Endothelial cell of umbilical vein (primary cell): ENCODE results near the gene PNLIPRP1.

Source experiments
- POLR2A ChIP-seq: IDR thresholded peaks from 2 replicates; pipeline ENCODE4 v1.6.1; 2012; ENCODE audit warnings: low read depth, mild to moderate bottlenecking, control low read depth, low read length
- POLR2AphosphoS5 ChIP-seq: IDR thresholded peaks from 2 replicates; pipeline ENCODE4 v1.6.1; 2012; ENCODE audit warnings: low read depth, mild to moderate bottlenecking, control low read depth, low read length, moderate library complexity; ENCODE audit not compliant: insufficient read depth
- TF ChIP-seq, protein P1 (sequence below), 2 donors: IDR thresholded peaks; 1 replicate in 1 of 2; 2 replicates in 1 of 2; pipeline ENCODE4 v1.5.1; 2011; ENCODE audit warnings: low read length in 2 of 2, mild to moderate bottlenecking in 2 of 2, moderate library complexity in 2 of 2, control low read depth in 1 of 2, inconsistent platforms in 1 of 2, low read depth in 1 of 2; ENCODE audit not compliant: insufficient read depth in 1 of 2; ENCODE audit errors: extremely low read depth in 1 of 2

DNA sequence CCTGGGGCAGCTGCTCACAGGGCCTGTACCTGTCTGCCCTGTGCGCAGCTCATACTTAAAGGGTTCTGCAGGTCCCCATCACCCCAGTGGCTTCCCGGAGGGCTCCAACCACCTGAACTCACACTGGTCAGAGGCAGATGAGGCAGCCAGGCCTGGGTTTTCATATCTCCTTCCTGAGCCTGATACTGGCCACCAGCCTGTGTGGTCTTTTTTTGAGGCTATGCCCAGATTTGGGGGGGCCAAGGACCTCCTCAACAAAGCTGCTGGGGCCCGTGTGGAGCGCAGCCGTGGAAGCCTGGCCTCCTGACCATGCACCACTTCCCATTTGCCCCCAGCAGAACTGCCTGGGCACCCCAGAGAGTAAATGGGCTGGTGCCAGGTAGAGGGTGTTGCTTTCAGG lies 55.7 kb downstream of the PNLIPRP1 start:
- no peak for TF ChIP-seq POLR2A
- TF ChIP-seq, protein P1, sequence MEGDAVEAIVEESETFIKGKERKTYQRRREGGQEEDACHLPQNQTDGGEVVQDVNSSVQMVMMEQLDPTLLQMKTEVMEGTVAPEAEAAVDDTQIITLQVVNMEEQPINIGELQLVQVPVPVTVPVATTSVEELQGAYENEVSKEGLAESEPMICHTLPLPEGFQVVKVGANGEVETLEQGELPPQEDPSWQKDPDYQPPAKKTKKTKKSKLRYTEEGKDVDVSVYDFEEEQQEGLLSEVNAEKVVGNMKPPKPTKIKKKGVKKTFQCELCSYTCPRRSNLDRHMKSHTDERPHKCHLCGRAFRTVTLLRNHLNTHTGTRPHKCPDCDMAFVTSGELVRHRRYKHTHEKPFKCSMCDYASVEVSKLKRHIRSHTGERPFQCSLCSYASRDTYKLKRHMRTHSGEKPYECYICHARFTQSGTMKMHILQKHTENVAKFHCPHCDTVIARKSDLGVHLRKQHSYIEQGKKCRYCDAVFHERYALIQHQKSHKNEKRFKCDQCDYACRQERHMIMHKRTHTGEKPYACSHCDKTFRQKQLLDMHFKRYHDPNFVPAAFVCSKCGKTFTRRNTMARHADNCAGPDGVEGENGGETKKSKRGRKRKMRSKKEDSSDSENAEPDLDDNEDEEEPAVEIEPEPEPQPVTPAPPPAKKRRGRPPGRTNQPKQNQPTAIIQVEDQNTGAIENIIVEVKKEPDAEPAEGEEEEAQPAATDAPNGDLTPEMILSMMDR (IDR thresholded peaks at IDR 0.05; ENCODE audit: extremely low read depth in 1 of 2, insufficient read depth in 1 of 2, low read depth in 1 of 2, low read length in 2 of 2), result no peak
- TF ChIP-seq POLR2AphosphoS5, result no peak
